K562 (cell line): ENCODE results near the gene SNAPC3. TPM values are rescaled to one million over a fixed set of nuclear protein-coding genes. Genes with fewer than 3 reads are reported as not detected.
A peak's percentile ranks its signal among the peaks of the same experiment; 100 is the strongest.

Experiments used
- ATAC-seq: fragments of 200-7000 bp; cut with Tn5 transposase; 3 replicates; pipeline ENCODE4 v1.9.1; 2020; ENCODE audit warnings: moderate library complexity
- BruUV-seq: library from RNA; stranded (reverse); fragments of 400-500 nt; replicated peaks from 2 replicates; lab custom pipeline; 2021; lab: Mats Ljungman, UMichigan
- CTCF ChIA-PET: fragments of 300-600 bp; formaldehyde crosslinking; extraction: SDS; loops from one replicate; lab custom pipeline; 2021; ENCODE audit warnings: low intra/inter-chr PET ratio; lab: Yijun Ruan, JAX
- POLR2A ChIA-PET: fragments of 300-600, 350-650 bp; sonication (Branson Sonifier 250); formaldehyde crosslinking; extraction: SDS; loops from one replicate; lab custom pipeline; 2021; ENCODE audit warnings: antibody characterized with exemption, inconsistent platforms; lab: Yijun Ruan, JAX
- DNase-seq, 4 experiments: peaks; one replicate each; pipeline versions ENCODE4 v3.0.0 to v3.0.0-alpha.2; 2011 to 2018; ENCODE audit warnings: low spot score in 3 of 4, mixed read lengths in 3 of 4; ENCODE audit errors: extremely low read depth in 1 of 4
- FAIRE-seq: peaks from 2 replicates; lab custom pipeline; 2011; peaks lifted over from hg19 to GRCh38; lab: Jason Lieb, UNC
- H2AFZ ChIP-seq: 2 replicates; pipeline ENCODE4 v1.6.0; 2011; ENCODE audit warnings: low read depth, low read length, control low read depth, inconsistent platforms
- H3K27ac ChIP-seq: fragments of 200-600 bp; 3 replicates; pipeline ENCODE4 v1.8.0; 2011; ENCODE audit warnings: low read depth, mild to moderate bottlenecking, control low read depth, inconsistent platforms, low read length, moderate library complexity, mixed read lengths; ENCODE audit errors: extremely low read depth
- H3K27me3 ChIP-seq, 2 experiments: fragments of 300-600 bp in 1 of 2; 2 replicates in 1 of 2; 3 replicates in 1 of 2; pipeline versions ENCODE4 v1.6.0 to v1.8.0; 2011; ENCODE audit warnings: inconsistent platforms in 2 of 2, low read length in 2 of 2, mild to moderate bottlenecking in 1 of 2, mixed read lengths in 1 of 2, moderate library complexity in 1 of 2; ENCODE audit not compliant: control insufficient read depth in 2 of 2, insufficient read depth in 2 of 2
- H3K36me3 ChIP-seq: fragments of 300-600 bp; 3 replicates; pipeline ENCODE4 v1.8.0; 2011; ENCODE audit warnings: mild to moderate bottlenecking, low read length, inconsistent platforms; ENCODE audit not compliant: control insufficient read depth, insufficient read depth
- H3K4me1 ChIP-seq, 2 experiments: fragments of 200-600 bp in 1 of 2; replicated peaks in 1 of 2; 2 replicates in 1 of 2; 3 replicates in 1 of 2; pipeline versions ENCODE4 v1.5.1 to v1.8.0; 2011; ENCODE audit warnings: inconsistent platforms in 2 of 2, low read length in 2 of 2, mild to moderate bottlenecking in 1 of 2, mixed read lengths in 1 of 2, moderate library complexity in 1 of 2; ENCODE audit not compliant: control insufficient read depth in 2 of 2, insufficient read depth in 2 of 2
- H3K4me2 ChIP-seq: 2 replicates; pipeline ENCODE4 v1.6.1; 2011; ENCODE audit warnings: low read length, control low read depth, inconsistent platforms, mixed read lengths; ENCODE audit not compliant: insufficient read depth
- H3K4me3 ChIP-seq: fragments of 200-600 bp; sonication (generic), shearing (Covaris generic); 2 replicates; pipeline ENCODE4 v1.5.1; 2016; ENCODE audit warnings: control low read depth, inconsistent platforms
- H3K79me2 ChIP-seq: fragments of 200-600 bp; 3 replicates; pipeline ENCODE4 v1.8.0; 2011; ENCODE audit warnings: low read length, inconsistent platforms; ENCODE audit not compliant: control insufficient read depth, insufficient read depth
- H3K9ac ChIP-seq, 2 experiments: 2 replicates each; pipeline versions ENCODE4 v1.6.0 to v1.6.1; 2011; ENCODE audit warnings: low read depth in 2 of 2, low read length in 2 of 2, control low read depth in 1 of 2, inconsistent platforms in 1 of 2, mild to moderate bottlenecking in 1 of 2, mixed read lengths in 1 of 2; ENCODE audit not compliant: insufficient read depth in 1 of 2
- H3K9me1 ChIP-seq: one replicate; pipeline ENCODE4 v1.6.0; 2011; ENCODE audit warnings: inconsistent platforms, mild to moderate bottlenecking, low read length, moderate library complexity; ENCODE audit not compliant: control insufficient read depth, insufficient read depth
- H3K9me3 ChIP-seq: replicated peaks from 2 replicates; pipeline ENCODE4 v1.5.1; 2011; ENCODE audit warnings: low read depth, low read length, inconsistent platforms; ENCODE audit not compliant: control insufficient read depth, insufficient read depth
- H4K20me1 ChIP-seq: replicated peaks from 2 replicates; pipeline ENCODE4 v1.6.1; 2011; ENCODE audit warnings: low read length, inconsistent platforms, mixed read lengths; ENCODE audit not compliant: control insufficient read depth, insufficient read depth
- JUND ChIP-seq, 2 experiments: IDR thresholded peaks; 2 replicates in 1 of 2; 3 replicates in 1 of 2; pipeline ENCODE4 v1.6.1; 2011; ENCODE audit warnings: borderline replicate concordance in 2 of 2, low read depth in 2 of 2, low read length in 2 of 2, improper control_type of control experiment in 1 of 2, missing biosample characterization in 1 of 2, missing genetic modification characterization in 1 of 2, missing genetic modification reagents in 1 of 2
- LARP7 ChIP-seq: fragments of 450-650 bp; IDR thresholded peaks from 2 replicates; pipeline ENCODE4 v1.6.1; 2016
- NCOR1 ChIP-seq: fragments of 450-650 bp; IDR thresholded peaks from 2 replicates; pipeline ENCODE4 v1.6.1; 2016; ENCODE audit warnings: mild to moderate bottlenecking, moderate library complexity
- RAD21 ChIP-seq, 2 experiments: fragments of 250-450 bp in 1 of 2; fragments of 450-650 bp in 1 of 2; sonication (Bioruptor Pico) in 1 of 2; formaldehyde crosslinking in 1 of 2; IDR thresholded peaks in 1 of 2; conservative IDR thresholded peaks in 1 of 2; 2 replicates each; pipeline versions ENCODE4 v1.4.0 to v1.8.0; 2020 to 2022; ENCODE audit warnings: mild to moderate bottlenecking in 2 of 2, moderate library complexity in 1 of 2
- SMC3 ChIP-seq: conservative IDR thresholded peaks from 2 replicates; pipeline ENCODE4 v1.6.1; 2011; ENCODE audit warnings: low read depth, low read length, improper control_type of control experiment; ENCODE audit not compliant: insufficient read depth
- WGBS: fragments of 100-300 bp; shearing (Covaris generic); methylation state at CpG from one replicate; pipeline ENCODE4 v1.1.6; 2016; ENCODE audit warnings: low coverage, mixed read lengths; ENCODE audit not compliant: insufficient coverage; ENCODE audit errors: missing lambda C conversion rate; 5-methylcytosine and 5-hydroxymethylcytosine counted together
- in situ Hi-C: fragments of 300-500 bp; cut with MboI; formaldehyde crosslinking; loops from 4 replicates; pipeline ENCODE4 v1.15.0; 2018; ENCODE audit warnings: inconsistent platforms, mixed read lengths
- intact Hi-C: fragments of 100-400 bp; cut with micrococcal nuclease; formaldehyde crosslinking; loops from 2 replicates; pipeline ENCODE4 v1.14.2; 2022
- polyA plus RNA-seq, 8 experiments: library from polyadenylated mRNA; depleted of rRNA in 4 of 8; stranded (reverse) in 5 of 8; unstranded in 3 of 8; fragments of >200 nt; fragmentation: Nextera tagmentation in 2 of 8; fragmentation: Illumina TruSeq in 1 of 8; extraction: Ambion mirVana in 2 of 8; extraction: Trizol in 1 of 8; gene quantifications; 2 replicates each; pipeline versions ENCODE4 v1.2.1 to v1.2.3, GENCODE V29; 2011 to 2014; ENCODE audit warnings: inconsistent platforms in 1 of 8, missing spikeins in 1 of 8
- total RNA-seq, 7 experiments: library from RNA; depleted of rRNA in 6 of 7; stranded (reverse); fragments of >200 nt in 6 of 7; fragmentation: Illumina TruSeq in 2 of 7; extraction: Trizol in 2 of 7; gene quantifications; 2 replicates each; pipeline versions ENCODE4 v1.2.1 to v1.2.3, GENCODE V29; 2011 to 2021; ENCODE audit warnings: low replicate concordance in 1 of 7
- TF ChIP-seq, protein P1 (sequence below), 3 experiments: IDR thresholded peaks in 2 of 3; conservative IDR thresholded peaks in 1 of 3; 2 replicates each; pipeline ENCODE4 v1.5.1; 2011 to 2012; ENCODE audit warnings: low read length in 3 of 3, mild to moderate bottlenecking in 3 of 3, control low read depth in 2 of 3, improper control_type of control experiment in 1 of 3, inconsistent platforms in 1 of 3, low read depth in 1 of 3, mixed read lengths in 1 of 3, moderate library complexity in 1 of 3; ENCODE audit not compliant: insufficient read depth in 2 of 3
- TF ChIP-seq, protein P2 (sequence below), 2 experiments: fragments of 450-650 bp in 1 of 2; sonication (generic) in 1 of 2; formaldehyde crosslinking in 1 of 2; IDR thresholded peaks in 1 of 2; conservative IDR thresholded peaks in 1 of 2; 2 replicates each; pipeline versions ENCODE4 v1.6.1 to v1.8.1; 2016 to 2023; ENCODE audit warnings: mild to moderate bottlenecking in 2 of 2, moderate library complexity in 2 of 2, inconsistent platforms in 1 of 2, missing genetic modification reagents in 1 of 2
- TF ChIP-seq, protein P3 (sequence below), 2 experiments: fragments of 450-650 bp; formaldehyde crosslinking in 1 of 2; IDR thresholded peaks; 2 replicates each; pipeline versions ENCODE4 v1.4.0 to v1.6.1; 2014 to 2020; ENCODE audit warnings: mild to moderate bottlenecking in 2 of 2, borderline replicate concordance in 1 of 2, low read depth in 1 of 2

SNAPC3 gene
- total and polyA plus RNA-seq, 9 of the 15 experiments (the other 6 are each of a cell fraction or from before 2014, with no cell fraction given): 2.3 to 38.9 (median 19.8) TPM

DNA sequence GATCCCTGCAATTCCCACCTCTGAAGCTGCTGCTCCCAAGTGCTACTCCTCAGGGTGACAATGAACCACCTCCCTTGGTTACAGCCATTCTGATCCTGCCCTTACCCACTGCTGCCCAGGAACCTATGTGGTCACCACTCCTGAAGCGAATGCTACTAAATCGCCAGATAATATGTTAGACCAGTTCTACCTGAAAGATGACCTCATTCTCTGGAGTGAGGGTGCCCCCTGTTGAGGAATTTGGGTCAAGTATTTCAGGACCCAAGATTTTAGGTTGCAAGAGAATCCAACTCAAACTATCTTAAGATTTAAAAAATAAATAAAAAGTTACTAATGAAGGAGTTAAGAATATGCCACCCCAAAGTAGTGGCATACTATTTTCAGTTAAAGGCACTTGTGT, 5.8 kb upstream of the SNAPC3 start:
- Histone ChIP-seq H3K27ac (no peak overlapping the region), H3K9me3 (no peaks in the 10 kb centered on the region), H2AFZ (no peak overlapping the region), H3K9ac (no peak overlapping the region), H3K36me3 (no peaks in the 10 kb centered on the region), H3K79me2 (no peaks in the 10 kb centered on the region), H4K20me1 (no peaks in the 10 kb centered on the region), H3K9me1 (no peaks in the 10 kb centered on the region), H3K4me2 (no peak overlapping the region), H3K4me1 (no peaks in the 10 kb centered on the region; a peak in 2 of 5 replicates), H3K4me3 (no peak overlapping the region), H3K27me3 (no peaks in the 10 kb centered on the region)
- FAIRE-seq (peak; percentile 40), ATAC-seq (peak; percentile 82), DNase-seq (peak; percentile 28 to 57 (median 30))
- CTCF ChIA-PET: interaction anchor here (0.7 to 1.1 kb wide), 3 partner anchors 67 to 139 kb away, joined by 3 read pairs; no protein-coding TSS in a partner anchor
- 37% methylated on average over 2 of the region's 2 CpGs for WGBS
- no TSS peak for BruUV-seq
- in situ Hi-C loops (loop anchor here (10.0 kb wide), 2 partner anchors 142 to 202 kb away; no protein-coding TSS in a partner anchor), intact Hi-C loops (loop anchor here (5.0 kb wide), 4 partner anchors 60 to 205 kb away; no protein-coding TSS in a partner anchor)
- POLR2A ChIA-PET: no interaction called here
- TF ChIP-seq, protein P1, sequence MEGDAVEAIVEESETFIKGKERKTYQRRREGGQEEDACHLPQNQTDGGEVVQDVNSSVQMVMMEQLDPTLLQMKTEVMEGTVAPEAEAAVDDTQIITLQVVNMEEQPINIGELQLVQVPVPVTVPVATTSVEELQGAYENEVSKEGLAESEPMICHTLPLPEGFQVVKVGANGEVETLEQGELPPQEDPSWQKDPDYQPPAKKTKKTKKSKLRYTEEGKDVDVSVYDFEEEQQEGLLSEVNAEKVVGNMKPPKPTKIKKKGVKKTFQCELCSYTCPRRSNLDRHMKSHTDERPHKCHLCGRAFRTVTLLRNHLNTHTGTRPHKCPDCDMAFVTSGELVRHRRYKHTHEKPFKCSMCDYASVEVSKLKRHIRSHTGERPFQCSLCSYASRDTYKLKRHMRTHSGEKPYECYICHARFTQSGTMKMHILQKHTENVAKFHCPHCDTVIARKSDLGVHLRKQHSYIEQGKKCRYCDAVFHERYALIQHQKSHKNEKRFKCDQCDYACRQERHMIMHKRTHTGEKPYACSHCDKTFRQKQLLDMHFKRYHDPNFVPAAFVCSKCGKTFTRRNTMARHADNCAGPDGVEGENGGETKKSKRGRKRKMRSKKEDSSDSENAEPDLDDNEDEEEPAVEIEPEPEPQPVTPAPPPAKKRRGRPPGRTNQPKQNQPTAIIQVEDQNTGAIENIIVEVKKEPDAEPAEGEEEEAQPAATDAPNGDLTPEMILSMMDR (IDR thresholded peaks at IDR 0.05 in 2 of 3, conservative IDR thresholded peaks at IDR 0.05 in 1 of 3; ENCODE audit: insufficient read depth in 2 of 3, low read depth in 1 of 3, low read length in 3 of 3): peak; percentile 54 to 76 (median 57)
- TF ChIP-seq, protein P2, sequence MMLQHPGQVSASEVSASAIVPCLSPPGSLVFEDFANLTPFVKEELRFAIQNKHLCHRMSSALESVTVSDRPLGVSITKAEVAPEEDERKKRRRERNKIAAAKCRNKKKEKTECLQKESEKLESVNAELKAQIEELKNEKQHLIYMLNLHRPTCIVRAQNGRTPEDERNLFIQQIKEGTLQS (IDR thresholded peaks at IDR 0.05): peak; percentile 67
- TF ChIP-seq, protein P2 (CRISPR knock-in tag; conservative IDR thresholded peaks at IDR 0.05): no peak
- no peak for TF ChIP-seq NCOR1
- TF ChIP-seq JUND (IDR thresholded peaks at IDR 0.05; ENCODE audit: borderline replicate concordance, low read depth, low read length): no peak
- peak; percentile 33; the same call in 1 of the 3 replicates for TF ChIP-seq JUND (tag; IDR thresholded peaks at IDR 0.05; ENCODE audit: borderline replicate concordance, low read depth, low read length)
- TF ChIP-seq, protein P3, sequence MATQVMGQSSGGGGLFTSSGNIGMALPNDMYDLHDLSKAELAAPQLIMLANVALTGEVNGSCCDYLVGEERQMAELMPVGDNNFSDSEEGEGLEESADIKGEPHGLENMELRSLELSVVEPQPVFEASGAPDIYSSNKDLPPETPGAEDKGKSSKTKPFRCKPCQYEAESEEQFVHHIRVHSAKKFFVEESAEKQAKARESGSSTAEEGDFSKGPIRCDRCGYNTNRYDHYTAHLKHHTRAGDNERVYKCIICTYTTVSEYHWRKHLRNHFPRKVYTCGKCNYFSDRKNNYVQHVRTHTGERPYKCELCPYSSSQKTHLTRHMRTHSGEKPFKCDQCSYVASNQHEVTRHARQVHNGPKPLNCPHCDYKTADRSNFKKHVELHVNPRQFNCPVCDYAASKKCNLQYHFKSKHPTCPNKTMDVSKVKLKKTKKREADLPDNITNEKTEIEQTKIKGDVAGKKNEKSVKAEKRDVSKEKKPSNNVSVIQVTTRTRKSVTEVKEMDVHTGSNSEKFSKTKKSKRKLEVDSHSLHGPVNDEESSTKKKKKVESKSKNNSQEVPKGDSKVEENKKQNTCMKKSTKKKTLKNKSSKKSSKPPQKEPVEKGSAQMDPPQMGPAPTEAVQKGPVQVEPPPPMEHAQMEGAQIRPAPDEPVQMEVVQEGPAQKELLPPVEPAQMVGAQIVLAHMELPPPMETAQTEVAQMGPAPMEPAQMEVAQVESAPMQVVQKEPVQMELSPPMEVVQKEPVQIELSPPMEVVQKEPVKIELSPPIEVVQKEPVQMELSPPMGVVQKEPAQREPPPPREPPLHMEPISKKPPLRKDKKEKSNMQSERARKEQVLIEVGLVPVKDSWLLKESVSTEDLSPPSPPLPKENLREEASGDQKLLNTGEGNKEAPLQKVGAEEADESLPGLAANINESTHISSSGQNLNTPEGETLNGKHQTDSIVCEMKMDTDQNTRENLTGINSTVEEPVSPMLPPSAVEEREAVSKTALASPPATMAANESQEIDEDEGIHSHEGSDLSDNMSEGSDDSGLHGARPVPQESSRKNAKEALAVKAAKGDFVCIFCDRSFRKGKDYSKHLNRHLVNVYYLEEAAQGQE (IDR thresholded peaks at IDR 0.05; ENCODE audit: borderline replicate concordance): peak; percentile 65; the same call in 1 of the 2 replicates
- TF ChIP-seq, protein P3 (CRISPR knock-in tag; IDR thresholded peaks at IDR 0.05; ENCODE audit: low read depth): no peak
- TF ChIP-seq RAD21 (CRISPR knock-in tag; conservative IDR thresholded peaks at IDR 0.05 in 1 of 2, IDR thresholded peaks at IDR 0.05 in 1 of 2): peak; percentile 80 to 84
- no peak for TF ChIP-seq LARP7
- 0 out of 2 replicates have a peak, but pooled peaks have one; percentile 21 for TF ChIP-seq SMC3
